Thoracic aorta (tissue), 2 donors: ENCODE data around the gene CCNL2. TPM values are rescaled to one million over a fixed set of nuclear protein-coding genes. Genes with fewer than 3 reads are reported as not detected.

Source experiments
- ATAC-seq: fragments of 150-250 bp; one replicate; pipeline ENCODE4 v1.8.0; 2017; ENCODE audit warnings: low read depth; ENCODE audit not compliant: insufficient number of reproducible peaks, low FRiP score
- DNase-seq: peaks from one replicate; pipeline ENCODE4 v3.0.0-alpha.2; 2020; ENCODE audit warnings: low spot score
- H3K27ac ChIP-seq, 2 donors: fragments of 200-600 bp; sonication (generic); 1 replicate in 1 of 2; 2 replicates in 1 of 2; pipeline ENCODE4 v1.5.1; 2016; ENCODE audit warnings: mild to moderate bottlenecking in 2 of 2, moderate library complexity in 2 of 2
- H3K27me3 ChIP-seq: fragments of 200-600 bp; sonication (generic); replicated peaks from 2 replicates; pipeline ENCODE4 v1.6.0; 2016; ENCODE audit warnings: mild to moderate bottlenecking; ENCODE audit not compliant: insufficient read depth
- H3K36me3 ChIP-seq: fragments of 200-600 bp; sonication (generic); one replicate; pipeline ENCODE4 v1.5.1; 2016
- H3K4me1 ChIP-seq, 2 donors: fragments of 200-600 bp; sonication (generic); 1 replicate in 1 of 2; 2 replicates in 1 of 2; pipeline versions ENCODE4 v1.5.1 to v1.6.0; 2016; ENCODE audit warnings: low read depth in 2 of 2, mild to moderate bottlenecking in 1 of 2; ENCODE audit not compliant: control insufficient read depth in 1 of 2
- H3K4me3 ChIP-seq: fragments of 200-600 bp; sonication (generic); 2 replicates; pipeline ENCODE4 v1.5.1; 2016; ENCODE audit warnings: mild to moderate bottlenecking
- H3K9me3 ChIP-seq: fragments of 200-600 bp; sonication (generic); 2 replicates; pipeline ENCODE4 v1.5.1; 2016
- CTCF ChIP-seq: fragments of 200-600 bp; sonication (generic); IDR thresholded peaks from one replicate; pipeline ENCODE4 v1.5.1; 2019; ENCODE audit warnings: antibody characterized with exemption
- total RNA-seq, 2 donors: library from RNA; depleted of rRNA; stranded (reverse); fragments of >200 nt; gene quantifications; one replicate each; pipeline versions ENCODE4 v1.1.0 to v1.2.3, GENCODE V29; 2016

Gene CCNL2
- total RNA-seq, 2 donors from 2014 or later, result 214 to 313 TPM

- no peak for ATAC-seq
- peaks cover 21 to 44% of the 10 kb centered on the region in 2 donors for H3K4me1 ChIP-seq
- H3K27ac ChIP-seq, result no peak overlapping the region
Observed at GRCh38 chr1:1345860-1346500, 53.2 kb downstream of the CCNL2 start.

GRCh38 chr1:1345384-1345783 lies 53.8 kb downstream of the CCNL2 start:
- Histone ChIP-seq H3K27me3 (no peaks in the 10 kb centered on the region), H3K4me3 (no peak overlapping the region), H3K36me3 (no peaks in the 10 kb centered on the region), H3K27ac (no peak overlapping the region), H3K4me1 (peaks cover 21 to 44% of the 10 kb centered on the region in 2 donors), H3K9me3 (no peaks in the 10 kb centered on the region)
- no peak for ATAC-seq
- DNase-seq, result no peak
- no peak for TF ChIP-seq CTCF

More at GRCh38 chr1:1345860-1346500, 53.2 kb downstream of the CCNL2 start:
- no peak for TF ChIP-seq CTCF
- DNase-seq, result no peak
- Histone ChIP-seq H3K36me3 (no peaks in the 10 kb centered on the region), H3K9me3 (no peaks in the 10 kb centered on the region), H3K27me3 (no peaks in the 10 kb centered on the region), H3K4me3 (no peak overlapping the region)

GRCh38 chr1:1344655-1345361 lies 54.3 kb downstream of the CCNL2 start:
- no peak for ATAC-seq
- H3K4me3 ChIP-seq, result no peak overlapping the region

GRCh38 chr1:1343811-1344421 lies 55.2 kb downstream of the CCNL2 start:
- Histone ChIP-seq H3K9me3 (no peaks in the 10 kb centered on the region), H3K27me3 (no peaks in the 10 kb centered on the region), H3K27ac (no peak overlapping the region), H3K4me1 (peaks cover 21 to 44% of the 10 kb centered on the region in 2 donors), H3K36me3 (peaks cover 5% of the 10 kb centered on the region), H3K4me3 (no peak overlapping the region)
- no peak for TF ChIP-seq CTCF
- ATAC-seq (no peak), DNase-seq (no peak)

More at GRCh38 chr1:1344655-1345361, 54.3 kb downstream of the CCNL2 start:
- H3K27ac ChIP-seq, result no peak overlapping the region
- H3K4me1 ChIP-seq, result peaks cover 21 to 44% of the 10 kb centered on the region in 2 donors
- no peak for DNase-seq
- peaks cover 5% of the 10 kb centered on the region for H3K36me3 ChIP-seq
- no peaks in the 10 kb centered on the region for H3K27me3 ChIP-seq
- peak; percentile 28 for TF ChIP-seq CTCF
- no peaks in the 10 kb centered on the region for H3K9me3 ChIP-seq

GRCh38 chr1:1342584-1343115 lies 56.5 kb downstream of the CCNL2 start:
- no peaks in the 10 kb centered on the region for H3K27me3 ChIP-seq
- TF ChIP-seq CTCF, result no peak
- H3K4me3 ChIP-seq, result no peak overlapping the region
- H3K9me3 ChIP-seq, result no peaks in the 10 kb centered on the region
- DNase-seq (no peak), ATAC-seq (no peak)
- peaks cover 10% of the 10 kb centered on the region for H3K36me3 ChIP-seq
- no peak overlapping the region for H3K27ac ChIP-seq
- H3K4me1 ChIP-seq, result peaks cover 15 to 33% of the 10 kb centered on the region in 2 donors
